H1 (cell line): ENCODE results near the gene CAMK2D. TPM values are rescaled to one million over a fixed set of nuclear protein-coding genes. Genes with fewer than 3 reads are reported as not detected.

Experiments used
- CTCF ChIA-PET: fragments of 300-600 bp; sonication (Branson Sonifier 250); formaldehyde crosslinking; loops from one replicate; lab custom pipeline; 2021; ENCODE audit not compliant: partially characterized antibody; lab: Charles Lee
- POLR2A ChIA-PET: fragments of 300-600 bp; sonication (Branson Sonifier 250); formaldehyde crosslinking; loops from one replicate; lab custom pipeline; 2021; ENCODE audit warnings: inconsistent platforms; ENCODE audit not compliant: partially characterized antibody; lab: Charles Lee
- DNase-seq, 2 experiments: peaks; one replicate each; pipeline versions ENCODE4 v3.0.0 to v3.0.0-alpha.2; 2010 to 2022; ENCODE audit warnings: low spot score in 2 of 2, low read depth in 1 of 2, mixed read lengths in 1 of 2
- FAIRE-seq: peaks from 2 replicates; lab custom pipeline; 2011; peaks lifted over from hg19 to GRCh38; lab: Jason Lieb, UNC
- H2AFZ ChIP-seq: 2 replicates; pipeline ENCODE4 v1.8.1; 2012; ENCODE audit warnings: low read length, inconsistent platforms
- H2AK5ac ChIP-seq: 2 replicates; pipeline ENCODE4 v1.6.1; 2013; ENCODE audit warnings: low read depth, low read length
- H2BK120ac ChIP-seq: replicated peaks from 2 replicates; pipeline ENCODE3; 2013; ENCODE audit warnings: low read depth, low read length, inconsistent platforms
- H2BK12ac ChIP-seq: 2 replicates; pipeline ENCODE4 v1.6.1; 2013; ENCODE audit warnings: low read depth, low read length
- H2BK15ac ChIP-seq: 2 replicates; pipeline ENCODE4 v1.6.1; 2013; ENCODE audit warnings: low read length
- H2BK20ac ChIP-seq: 2 replicates; pipeline ENCODE4 v1.6.1; 2013; ENCODE audit warnings: low read length
- H2BK5ac ChIP-seq: 2 replicates; pipeline ENCODE4 v1.6.1; 2013; ENCODE audit warnings: low read depth, low read length
- H3K14ac ChIP-seq: 2 replicates; pipeline ENCODE4 v1.6.1; 2013; ENCODE audit warnings: inconsistent platforms; ENCODE audit not compliant: insufficient read length
- H3K18ac ChIP-seq: 2 replicates; pipeline ENCODE4 v1.6.1; 2013; ENCODE audit warnings: low read length; ENCODE audit errors: extremely low read depth
- H3K23ac ChIP-seq: 2 replicates; pipeline ENCODE4 v1.6.1; 2013; ENCODE audit warnings: inconsistent platforms; ENCODE audit not compliant: insufficient read length
- H3K23me2 ChIP-seq: 2 replicates; pipeline ENCODE4 v1.6.1; 2013; ENCODE audit warnings: low read depth, low read length
- H3K27ac ChIP-seq: 2 replicates; pipeline ENCODE4 v1.6.1; 2011; ENCODE audit warnings: low read depth, low read length, inconsistent platforms
- H3K27me3 ChIP-seq, 4 experiments: replicated peaks in 1 of 4; 1 replicate in 1 of 4; 2 replicates in 3 of 4; pipeline versions ENCODE4 v1.6.1 to v1.8.1; 2011 to 2013; ENCODE audit warnings: low read length in 3 of 4, mild to moderate bottlenecking in 3 of 4, inconsistent platforms in 2 of 4, mixed read lengths in 2 of 4, moderate library complexity in 1 of 4; ENCODE audit not compliant: control insufficient read depth in 3 of 4, insufficient read depth in 3 of 4; ENCODE audit errors: extremely low read depth in 1 of 4
- H3K36me3 ChIP-seq, 4 experiments: 2 replicates each; pipeline versions ENCODE4 v1.6.1 to v1.8.1; 2011 to 2013; ENCODE audit warnings: mild to moderate bottlenecking in 4 of 4, low read length in 3 of 4, moderate library complexity in 2 of 4, control low read depth in 1 of 4, inconsistent platforms in 1 of 4; ENCODE audit not compliant: insufficient read depth in 4 of 4, control insufficient read depth in 2 of 4
- H3K4ac ChIP-seq: replicated peaks from 2 replicates; pipeline ENCODE3; 2013; ENCODE audit warnings: low read length, low read depth, mixed read lengths, inconsistent platforms; ENCODE audit not compliant: insufficient read length
- H3K4me1 ChIP-seq, 4 experiments: replicated peaks in 1 of 4; 1 replicate in 1 of 4; 2 replicates in 3 of 4; pipeline versions ENCODE4 v1.6.1 to v1.8.1; 2011 to 2013; ENCODE audit warnings: low read length in 3 of 4, inconsistent platforms in 2 of 4, mixed read lengths in 1 of 4; ENCODE audit not compliant: insufficient read depth in 4 of 4, control insufficient read depth in 3 of 4
- H3K4me2 ChIP-seq, 2 experiments: 2 replicates each; pipeline versions ENCODE4 v1.6.1 to v1.8.1; 2011 to 2013; ENCODE audit warnings: low read depth in 2 of 2, low read length in 2 of 2, control low read depth in 1 of 2, inconsistent platforms in 1 of 2, mild to moderate bottlenecking in 1 of 2; ENCODE audit not compliant: insufficient read depth in 1 of 2
- H3K4me3 ChIP-seq, 4 experiments: fragments of 200-600, 300-600 bp in 1 of 4; sonication (generic), shearing (Covaris generic), sonication (Bioruptor Twin) in 1 of 4; 2 replicates each; pipeline versions ENCODE4 v1.5.1 to v1.8.1; 2011 to 2016; ENCODE audit warnings: low read length in 4 of 4, low read depth in 3 of 4, control low read depth in 2 of 4, inconsistent platforms in 2 of 4, mild to moderate bottlenecking in 2 of 4, mixed read lengths in 1 of 4, moderate library complexity in 1 of 4; ENCODE audit not compliant: insufficient read depth in 2 of 4; ENCODE audit errors: extremely low read depth in 1 of 4
- H3K56ac ChIP-seq: replicated peaks from 2 replicates; pipeline ENCODE3; 2013; ENCODE audit warnings: low read depth, mild to moderate bottlenecking, mixed read lengths, low read length, inconsistent platforms; ENCODE audit not compliant: insufficient read length
- H3K79me1 ChIP-seq: 2 replicates; pipeline ENCODE4 v1.6.1; 2013; ENCODE audit warnings: low read depth, low read length, control low read depth
- H3K79me2 ChIP-seq, 2 experiments: 2 replicates each; pipeline versions ENCODE4 v1.6.1 to v1.8.1; 2012 to 2013; ENCODE audit warnings: low read length in 2 of 2, mild to moderate bottlenecking in 2 of 2, inconsistent platforms in 1 of 2; ENCODE audit not compliant: insufficient read depth in 2 of 2, control insufficient read depth in 1 of 2
- H3K9ac ChIP-seq, 4 experiments: replicated peaks in 1 of 4; 1 replicate in 1 of 4; 2 replicates in 3 of 4; pipeline versions ENCODE4 v1.6.1 to v1.8.1; 2011 to 2013; ENCODE audit warnings: low read depth in 3 of 4, low read length in 3 of 4, control low read depth in 2 of 4, mild to moderate bottlenecking in 2 of 4, moderate library complexity in 2 of 4, inconsistent platforms in 1 of 4; ENCODE audit errors: extremely low read depth in 1 of 4
- H3K9me3 ChIP-seq, 2 experiments: 2 replicates each; pipeline versions ENCODE4 v1.6.1 to v1.8.1; 2012 to 2013; ENCODE audit warnings: mild to moderate bottlenecking in 2 of 2, moderate library complexity in 2 of 2, control low read depth in 1 of 2, inconsistent platforms in 1 of 2, low read depth in 1 of 2, low read length in 1 of 2, mixed read lengths in 1 of 2; ENCODE audit not compliant: insufficient read depth in 2 of 2
- H4K20me1 ChIP-seq, 2 experiments: replicated peaks in 1 of 2; 2 replicates each; pipeline versions ENCODE3 to v1.8.1; 2011 to 2013; ENCODE audit warnings: inconsistent platforms in 2 of 2, low read length in 2 of 2, mild to moderate bottlenecking in 1 of 2; ENCODE audit not compliant: insufficient read depth in 2 of 2, control insufficient read depth in 1 of 2
- H4K5ac ChIP-seq: 2 replicates; pipeline ENCODE4 v1.6.1; 2013; ENCODE audit warnings: low read length, low read depth, mixed read lengths, inconsistent platforms; ENCODE audit not compliant: insufficient read length
- H4K8ac ChIP-seq: 2 replicates; pipeline ENCODE4 v1.8.0; 2013; ENCODE audit warnings: mild to moderate bottlenecking, moderate library complexity, low read length, inconsistent platforms; ENCODE audit not compliant: insufficient read depth; ENCODE audit errors: extremely low read depth
- H4K91ac ChIP-seq: replicated peaks from 2 replicates; pipeline ENCODE3; 2013; ENCODE audit warnings: low read length, mixed read lengths, inconsistent platforms; ENCODE audit not compliant: insufficient read length
- ASH2L ChIP-seq: fragments of 200-600, 300-600 bp; sonication (generic); IDR thresholded peaks from one replicate; pipeline ENCODE4 v1.7.1; 2017; ENCODE audit warnings: low read length
- BRCA1 ChIP-seq: IDR thresholded peaks from 2 replicates; pipeline ENCODE4 v1.6.1; 2012; ENCODE audit warnings: low read depth, low read length, improper control_type of control experiment
- CBX5 ChIP-seq: fragments of 300-800, 300-1000 bp; sonication (generic); IDR thresholded peaks from 2 replicates; pipeline ENCODE4 v1.7.1; 2016; ENCODE audit warnings: antibody characterized with exemption, low read length, low read depth
- CEBPB ChIP-seq: IDR thresholded peaks from 2 replicates; pipeline ENCODE4 v1.6.1; 2012; ENCODE audit warnings: low read depth, low read length
- CTBP2 ChIP-seq: IDR thresholded peaks from 2 replicates; pipeline ENCODE4 v1.7.0; 2011; ENCODE audit warnings: borderline replicate concordance, mild to moderate bottlenecking, moderate library complexity, mixed read lengths, low read length; ENCODE audit not compliant: insufficient read depth, insufficient read length
- EGR1 ChIP-seq: IDR thresholded peaks from 2 replicates; pipeline ENCODE4 v1.6.1; 2011; ENCODE audit warnings: low read depth, low read length, borderline replicate concordance
- JUND ChIP-seq: IDR thresholded peaks from 2 replicates; pipeline ENCODE4 v1.6.1; 2011; ENCODE audit warnings: mild to moderate bottlenecking, improper control_type of control experiment, low read length
- KDM5A ChIP-seq: fragments of 200-600 bp; IDR thresholded peaks from 2 replicates; pipeline ENCODE4 v1.7.1; 2012; ENCODE audit warnings: mild to moderate bottlenecking, low read length, inconsistent platforms, mixed read lengths
- POLR2AphosphoS5 ChIP-seq: IDR thresholded peaks from 2 replicates; pipeline ENCODE4 v1.6.1; 2011; ENCODE audit warnings: low read depth, low read length
- RNF2 ChIP-seq: fragments of 200-900, 300-1000 bp; sonication (generic); IDR thresholded peaks from 2 replicates; pipeline ENCODE4 v1.7.1; 2016; ENCODE audit warnings: borderline replicate concordance, low read depth, mild to moderate bottlenecking, antibody characterized with exemption, low read length; ENCODE audit not compliant: poor library complexity, severe bottlenecking; ENCODE audit errors: missing control alignments
- SP4 ChIP-seq: IDR thresholded peaks from 2 replicates; pipeline ENCODE4 v1.6.1; 2012; ENCODE audit warnings: low read length, inconsistent platforms
- SRF ChIP-seq: IDR thresholded peaks from 2 replicates; pipeline ENCODE4 v1.6.1; 2011; ENCODE audit warnings: mild to moderate bottlenecking, low read depth, low read length, moderate library complexity
- TBP ChIP-seq: IDR thresholded peaks from 2 replicates; pipeline ENCODE4 v1.6.1; 2011; ENCODE audit warnings: low read depth, low read length, improper control_type of control experiment
- WGBS, 2 experiments: shearing (Covaris generic) in 1 of 2; methylation state at CpG; one replicate each; pipeline versions ENCODE4 v1.1.6 to v1.1.7; 2013 to 2015; ENCODE audit warnings: low lambda C conversion rate in 2 of 2, mixed read lengths in 2 of 2, inconsistent platforms in 1 of 2, low coverage in 1 of 2, missing lambda C conversion rate in 1 of 2; ENCODE audit not compliant: insufficient replicate concordance in 2 of 2, insufficient coverage in 1 of 2, insufficient read length in 1 of 2; ENCODE audit errors: extremely low coverage in 1 of 2, missing lambda C conversion rate in 1 of 2; 5-methylcytosine and 5-hydroxymethylcytosine counted together
- polyA plus RNA-seq, 7 experiments: library from polyadenylated mRNA; depleted of rRNA in 3 of 7; stranded (reverse) in 5 of 7; unstranded in 2 of 7; fragments of >200 nt in 5 of 7; fragments of 200-250 nt in 2 of 7; gene quantifications; 1 replicate in 5 of 7; 2 replicates in 1 of 7; 4 replicates in 1 of 7; pipeline versions ENCODE4 v1.2.1 to v1.2.3, GENCODE V29; 2011 to 2013; ENCODE audit warnings: missing spikeins in 2 of 7, mixed read lengths in 2 of 7
- total RNA-seq: library from RNA; stranded (reverse); fragmentation: NEBNext Ultra II Directional; extraction: Animal tissue kit (Norgen Biotek cat#: 25700); gene quantifications from 2 replicates; pipeline ENCODE4 v1.2.1, GENCODE V29; 2021
- TF ChIP-seq, protein P1 (sequence below): IDR thresholded peaks from 2 replicates; pipeline ENCODE4 v1.6.1; 2012; ENCODE audit warnings: low read length, inconsistent platforms

The CAMK2D gene
- total and polyA plus RNA-seq, 2 of the 8 experiments (the other 6 are each of a cell fraction or from before 2014, with no cell fraction given), result 3.2 to 7.0 TPM

DNA sequence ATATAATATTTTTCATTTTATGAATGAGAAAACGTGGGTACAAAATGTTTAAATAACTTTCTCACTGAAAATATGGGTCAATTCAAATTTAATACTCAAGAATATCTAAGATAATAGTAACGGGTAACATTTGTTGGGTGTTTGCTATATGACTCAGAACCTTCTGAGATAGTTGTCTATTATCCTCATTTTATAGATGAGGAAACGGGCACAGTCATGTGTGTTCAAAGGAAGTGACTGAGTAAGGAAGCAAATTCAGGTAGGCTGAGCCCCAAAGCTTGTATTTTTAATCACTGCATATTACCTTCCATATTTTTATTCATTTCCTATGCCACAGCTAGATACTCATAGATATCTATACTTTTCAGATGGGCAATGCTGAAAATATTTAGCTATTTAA lies 12.2 kb upstream of the CAMK2D start:
- H2AK5ac ChIP-seq, result no peak overlapping the region
- no peaks in the 10 kb centered on the region for H3K27me3 ChIP-seq
- FAIRE-seq, result no peak
- no peaks in the 10 kb centered on the region for H4K20me1 ChIP-seq
- no peak overlapping the region for H3K18ac ChIP-seq
- WGBS, 2 experiments, result 88% methylated on average over 3 of the region's 3 CpGs; no CpG with 5 or more reads in 1 of the 2 experiments
- no peak overlapping the region for H3K14ac ChIP-seq
- H3K56ac ChIP-seq, result no peak overlapping the region
- H3K27ac ChIP-seq, result no peak overlapping the region
- ChIA-PET POLR2A (no interaction called here), CTCF (interaction anchor here (1.5 kb wide), 1 partner anchor 11 kb away, joined by 5 read pairs; no protein-coding TSS in a partner anchor)
- H2BK120ac ChIP-seq, result no peak overlapping the region
- peaks cover 0 to 4% (median 0%) of the 10 kb centered on the region in 4 experiments; a peak in 1 of 8 replicates for H3K36me3 ChIP-seq
- DNase-seq, result no peak
- no peak overlapping the region for H2BK5ac ChIP-seq
- H3K4ac ChIP-seq, result no peak overlapping the region
- H3K23me2 ChIP-seq, result no peaks in the 10 kb centered on the region
- H2BK12ac ChIP-seq, result no peak overlapping the region
- H4K8ac ChIP-seq, result no peak overlapping the region
- no peak overlapping the region for H2AFZ ChIP-seq
- no peaks in the 10 kb centered on the region for H3K4me1 ChIP-seq
- no peak overlapping the region for H3K4me3 ChIP-seq
- H4K5ac ChIP-seq, result no peak overlapping the region
- no peak overlapping the region for H3K9ac ChIP-seq
- peaks cover 0 to 8% of the 10 kb centered on the region in 2 experiments; a peak in 2 of 4 replicates for H3K9me3 ChIP-seq
- no peak overlapping the region for H2BK20ac ChIP-seq
- H3K23ac ChIP-seq, result no peak overlapping the region
- no peaks in the 10 kb centered on the region for H3K79me2 ChIP-seq
- H3K4me2 ChIP-seq, result no peak overlapping the region
- H4K91ac ChIP-seq, result no peak overlapping the region
- H2BK15ac ChIP-seq, result no peak overlapping the region
- no peaks in the 10 kb centered on the region for H3K79me1 ChIP-seq
- TF ChIP-seq, protein P1, sequence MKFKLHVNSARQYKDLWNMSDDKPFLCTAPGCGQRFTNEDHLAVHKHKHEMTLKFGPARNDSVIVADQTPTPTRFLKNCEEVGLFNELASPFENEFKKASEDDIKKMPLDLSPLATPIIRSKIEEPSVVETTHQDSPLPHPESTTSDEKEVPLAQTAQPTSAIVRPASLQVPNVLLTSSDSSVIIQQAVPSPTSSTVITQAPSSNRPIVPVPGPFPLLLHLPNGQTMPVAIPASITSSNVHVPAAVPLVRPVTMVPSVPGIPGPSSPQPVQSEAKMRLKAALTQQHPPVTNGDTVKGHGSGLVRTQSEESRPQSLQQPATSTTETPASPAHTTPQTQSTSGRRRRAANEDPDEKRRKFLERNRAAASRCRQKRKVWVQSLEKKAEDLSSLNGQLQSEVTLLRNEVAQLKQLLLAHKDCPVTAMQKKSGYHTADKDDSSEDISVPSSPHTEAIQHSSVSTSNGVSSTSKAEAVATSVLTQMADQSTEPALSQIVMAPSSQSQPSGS, result no peak
- no peak for TF ChIP-seq SRF
- TF ChIP-seq EGR1, result no peak
- no peak for TF ChIP-seq KDM5A
- TF ChIP-seq CBX5, result no peak
- TF ChIP-seq CEBPB, result no peak
- TF ChIP-seq BRCA1, result no peak
- TF ChIP-seq JUND, result no peak
- no peak for TF ChIP-seq SP4
- no peak for TF ChIP-seq RNF2
- TF ChIP-seq CTBP2, result no peak
- no peak for TF ChIP-seq POLR2AphosphoS5
- TF ChIP-seq ASH2L, result no peak
- no peak for TF ChIP-seq TBP
